ENCODE results near the gene ATP1A3.
A peak's percentile ranks its signal among the peaks of the same experiment; 100 is the strongest.

ATP1A3 gene

DNA sequence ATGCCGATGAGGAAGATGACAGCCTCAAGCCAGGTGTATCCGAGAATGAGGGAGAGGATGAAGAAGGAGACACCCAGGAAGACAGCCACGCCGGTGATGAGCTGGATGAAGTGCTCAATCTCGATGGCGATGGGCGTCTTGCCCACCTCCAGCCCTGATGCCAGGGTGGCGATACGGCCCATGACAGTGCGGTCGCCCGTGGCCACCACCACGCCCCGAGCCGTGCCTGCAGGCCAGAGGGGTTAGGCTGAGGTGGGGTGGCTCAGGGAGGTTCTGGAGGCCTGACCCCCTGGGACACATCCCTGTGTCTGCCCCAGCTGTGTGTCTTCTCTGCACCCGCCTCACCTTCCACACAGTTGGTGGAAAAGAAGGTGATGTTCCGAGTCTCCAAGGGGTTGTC lies 9.1 kb downstream of the ATP1A3 start:
- DNase-seq, result no peak

DNA sequence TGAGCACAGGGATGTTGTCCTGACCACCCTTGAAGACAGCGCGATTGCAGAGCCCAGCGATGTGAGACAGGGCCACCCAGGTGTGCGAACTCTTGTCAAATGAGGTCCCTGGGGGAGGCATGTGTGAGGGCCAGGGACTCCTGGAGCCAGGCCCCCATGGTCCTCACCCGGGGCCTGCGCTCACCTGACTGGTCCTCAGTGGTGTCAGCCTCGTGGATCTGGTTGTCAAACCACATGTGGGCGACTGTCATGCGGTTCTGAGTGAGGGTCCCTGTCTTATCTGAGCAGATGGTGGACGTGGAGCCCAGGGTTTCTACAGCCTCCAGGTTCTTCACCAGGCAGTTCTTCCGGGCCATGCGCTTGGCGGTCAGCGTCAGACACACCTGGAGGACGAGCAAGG lies 12.3 kb downstream of the ATP1A3 start:
- no peak for DNase-seq

DNA sequence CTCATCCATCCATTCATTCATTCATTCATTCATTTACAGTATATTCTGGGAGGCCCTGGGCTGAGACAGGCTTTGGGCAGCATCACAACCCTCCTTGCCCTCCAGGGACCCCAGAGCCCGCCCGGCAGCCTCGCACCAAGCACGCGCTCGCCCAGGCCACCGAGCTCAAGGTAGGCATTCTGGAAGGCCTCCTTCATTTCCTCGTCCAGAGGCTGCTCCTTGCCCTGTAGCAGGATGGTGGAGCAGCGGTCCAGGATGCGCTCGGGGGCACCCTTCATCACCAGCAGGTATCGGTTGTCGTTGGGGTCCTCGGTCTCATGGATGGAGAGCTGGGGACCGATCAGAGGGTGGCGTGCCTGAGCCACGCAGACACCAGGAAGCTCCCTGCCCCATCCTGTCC lies 15.6 kb downstream of the ATP1A3 start:
- no peak for DNase-seq

DNA sequence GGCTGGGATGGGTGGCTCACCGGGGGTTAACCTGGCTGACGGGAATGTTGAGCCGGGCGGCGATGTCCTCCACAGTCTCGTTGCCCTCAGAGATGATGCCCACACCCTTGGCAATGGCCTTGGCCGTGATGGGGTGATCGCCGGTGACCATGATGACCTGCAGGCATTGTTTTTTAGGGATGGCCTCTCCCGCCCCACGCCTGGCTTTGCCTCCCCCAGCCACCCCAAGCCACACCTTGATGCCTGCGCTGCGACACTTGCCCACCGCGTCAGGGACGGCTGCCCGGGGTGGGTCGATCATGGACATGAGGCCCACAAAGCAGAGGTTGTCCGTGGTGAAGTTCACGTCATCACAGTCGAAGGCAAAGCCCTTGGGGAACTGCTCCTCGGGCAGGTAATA lies 16.1 kb downstream of the ATP1A3 start:
- no peak for DNase-seq

DNA sequence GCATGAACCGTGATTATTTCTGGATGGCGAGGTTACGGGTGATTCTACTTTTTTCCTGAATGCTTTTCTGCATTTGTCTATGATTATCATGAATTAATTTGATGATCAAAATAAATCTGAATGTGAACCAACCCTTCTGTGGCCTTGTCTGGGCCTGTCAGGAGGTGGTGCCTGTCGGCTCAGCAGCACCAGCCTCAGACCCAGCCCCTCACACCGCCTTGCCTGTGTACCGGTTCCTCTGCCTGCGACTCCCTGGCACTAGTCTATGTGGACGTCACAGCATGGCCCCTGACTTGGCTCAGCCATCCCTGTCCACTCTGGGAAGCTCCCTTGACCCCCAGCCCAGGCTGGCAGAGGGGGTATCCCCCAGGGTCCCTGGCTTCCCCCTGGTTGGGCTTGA lies 19.4 kb downstream of the ATP1A3 start:
- no peak for DNase-seq

DNA sequence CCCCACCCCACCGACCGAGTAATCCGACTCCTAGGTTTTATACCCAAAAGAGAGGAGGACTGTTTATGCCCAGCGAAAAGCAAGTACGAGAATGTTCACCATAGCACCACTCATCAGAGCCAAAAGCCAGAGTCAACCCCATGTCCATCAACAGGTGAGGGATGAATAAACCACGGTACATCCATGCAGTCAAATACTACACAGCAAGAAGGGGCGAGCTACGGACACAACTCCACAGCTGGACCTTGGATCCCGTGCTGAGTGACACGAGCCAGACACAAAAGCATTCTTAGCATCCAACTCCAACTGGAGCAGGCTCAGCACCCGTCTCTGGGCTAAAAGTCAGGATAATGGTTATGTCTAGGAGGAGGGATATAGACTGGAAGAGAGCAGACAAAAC lies 22.7 kb downstream of the ATP1A3 start:
- no peak for DNase-seq

DNA sequence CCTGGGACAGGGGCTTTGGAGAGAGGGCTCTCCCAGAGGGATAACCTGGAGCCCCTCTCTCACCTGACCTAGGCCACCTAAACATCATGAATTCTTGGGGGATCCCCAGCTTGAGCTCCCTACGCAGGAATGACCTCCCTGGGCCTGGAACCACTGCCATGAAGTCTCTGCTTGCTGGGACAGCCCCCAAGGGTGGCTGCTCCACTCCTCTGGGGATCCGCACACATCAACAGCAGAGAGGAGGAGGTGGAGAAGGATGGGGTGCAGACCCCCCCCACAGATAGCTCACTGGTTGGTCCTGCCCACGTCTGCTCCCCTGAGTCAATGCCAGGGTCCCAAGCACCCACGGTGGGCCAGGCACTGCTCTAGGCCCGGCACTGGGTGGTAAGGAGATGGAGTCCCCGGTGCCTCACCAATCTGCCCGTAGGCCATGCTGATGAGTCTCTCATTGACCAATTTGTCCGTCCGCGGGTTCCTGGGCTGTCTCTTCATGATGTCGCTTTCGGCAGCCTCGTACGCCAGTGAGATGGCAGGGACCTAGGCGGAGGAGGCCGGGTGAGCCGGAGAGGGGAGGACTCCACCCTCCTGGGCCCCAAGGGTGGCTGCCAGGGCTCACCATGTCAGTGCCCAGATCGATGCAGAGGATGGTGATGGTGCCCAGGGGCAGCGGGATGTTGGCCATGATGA lies 24.1 kb downstream of the ATP1A3 start:
- DNase-seq, result no peak

DNA sequence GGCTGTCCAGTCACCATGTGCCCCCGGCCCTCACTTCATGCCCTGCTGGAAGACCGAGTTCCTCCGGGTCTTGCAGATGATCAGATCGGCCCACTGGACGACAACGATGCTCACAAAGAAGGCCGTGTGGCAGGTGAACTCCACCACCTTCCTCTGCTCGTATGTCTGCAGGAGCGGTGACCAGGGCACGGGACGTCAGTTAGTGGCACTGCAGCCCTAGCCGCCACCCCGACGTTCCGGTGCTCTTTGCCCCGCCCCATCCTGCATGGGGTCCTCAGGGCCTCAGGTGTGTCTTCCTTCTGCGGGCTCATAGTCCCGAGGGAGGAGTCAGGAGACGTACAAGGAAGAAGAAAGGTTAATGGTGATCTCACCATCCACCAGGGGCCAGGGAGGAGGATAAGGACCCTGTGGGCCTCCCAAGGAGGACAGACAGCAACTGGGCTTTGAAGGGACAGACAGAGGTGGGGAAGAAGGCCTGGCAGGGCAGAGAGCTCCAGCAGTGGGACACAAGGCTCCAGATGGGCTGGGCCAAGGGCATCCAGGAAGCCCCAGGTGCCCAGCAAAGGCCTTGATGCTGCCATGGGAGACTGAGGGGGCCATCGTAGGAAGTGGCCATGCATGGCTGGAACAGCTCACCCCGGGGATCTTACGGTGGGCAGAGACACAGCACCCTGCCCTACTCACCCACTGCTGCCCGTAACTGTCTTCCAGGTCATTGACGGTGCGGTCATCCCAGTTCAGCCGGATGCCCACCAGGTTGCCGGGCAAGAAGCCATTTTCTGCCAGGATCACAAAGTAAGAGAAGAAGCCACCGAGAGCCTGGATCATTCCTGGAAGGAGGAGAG lies 25.1 kb downstream of the ATP1A3 start:
- no peak for DNase-seq

DNA sequence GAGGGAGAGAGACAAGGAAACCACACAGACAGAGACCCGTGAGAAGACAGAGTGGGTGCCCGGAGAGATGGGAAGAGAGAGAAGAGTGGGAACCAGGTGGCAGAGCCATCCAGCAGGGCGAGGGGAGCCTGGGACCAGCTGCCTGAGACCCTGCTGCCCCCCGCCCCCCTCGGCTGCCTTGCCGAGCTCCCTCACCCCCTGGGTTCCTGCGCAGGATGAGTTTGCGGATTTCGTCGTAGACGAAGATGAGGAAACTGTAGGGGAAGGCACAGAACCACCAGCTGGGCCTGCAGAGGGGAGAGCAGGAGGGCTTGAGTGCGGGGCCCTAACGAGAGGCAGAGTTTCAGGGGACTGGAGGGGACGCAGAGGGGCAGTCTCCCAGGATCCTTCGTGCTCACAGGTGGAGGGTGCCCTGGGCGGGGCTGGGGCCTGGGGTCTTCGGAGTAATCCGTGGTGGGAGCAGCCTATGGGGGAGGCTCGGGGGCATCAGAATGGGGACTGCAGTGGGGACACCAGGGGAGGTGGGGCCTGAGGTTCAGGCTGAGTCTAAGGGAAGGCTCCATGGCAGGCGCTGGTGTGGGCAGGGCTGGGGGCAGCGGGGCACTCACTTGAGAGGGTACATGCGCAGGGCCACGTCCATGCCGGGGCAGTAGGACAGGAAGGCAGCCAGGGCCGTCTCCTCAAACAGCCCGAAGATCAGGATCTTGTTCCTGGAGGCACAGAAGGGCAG lies 26.8 kb downstream of the ATP1A3 start:
- DNase-seq, result no peak

DNA sequence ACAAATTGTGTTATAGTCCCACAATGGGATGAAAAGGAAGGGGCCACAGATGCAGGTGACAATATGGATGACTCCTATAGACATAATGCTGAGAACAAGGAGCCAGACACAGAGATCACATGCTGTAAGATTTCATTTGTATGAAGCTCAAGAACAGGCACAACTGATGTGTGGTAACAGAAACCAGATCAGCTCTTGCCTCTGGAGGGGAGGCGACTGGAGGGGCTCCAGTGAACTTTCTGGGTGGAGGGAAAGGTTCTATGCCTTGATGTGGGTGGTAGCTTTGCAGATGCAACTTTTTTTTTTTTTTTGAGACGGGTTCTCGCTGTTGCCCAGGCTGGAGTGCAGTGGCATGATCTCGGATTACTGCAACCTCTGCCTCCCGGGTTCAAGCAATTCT lies 28.9 kb downstream of the ATP1A3 start:
- DNase-seq, result no peak

DNA sequence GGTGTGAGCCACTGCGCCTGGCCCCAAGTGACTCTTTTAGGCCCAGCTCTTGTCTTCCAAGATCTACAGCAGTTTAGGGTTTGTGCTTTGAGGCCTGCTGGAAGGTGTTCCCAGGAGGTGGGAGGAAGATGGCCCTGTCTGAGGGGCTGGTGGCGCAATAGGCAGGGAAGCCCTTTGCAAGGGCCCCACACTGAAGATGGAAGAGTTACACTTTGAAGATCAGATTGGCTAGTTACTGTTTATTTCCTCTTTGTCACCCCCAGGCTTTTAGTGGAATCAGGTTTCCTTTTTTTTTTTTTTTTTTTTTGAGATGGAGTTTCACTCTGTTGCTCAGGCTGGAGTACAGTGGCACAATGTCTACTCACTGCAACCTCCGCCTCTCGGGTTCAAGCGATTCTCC lies 33.1 kb downstream of the ATP1A3 start:
- DNase-seq, result no peak

DNA sequence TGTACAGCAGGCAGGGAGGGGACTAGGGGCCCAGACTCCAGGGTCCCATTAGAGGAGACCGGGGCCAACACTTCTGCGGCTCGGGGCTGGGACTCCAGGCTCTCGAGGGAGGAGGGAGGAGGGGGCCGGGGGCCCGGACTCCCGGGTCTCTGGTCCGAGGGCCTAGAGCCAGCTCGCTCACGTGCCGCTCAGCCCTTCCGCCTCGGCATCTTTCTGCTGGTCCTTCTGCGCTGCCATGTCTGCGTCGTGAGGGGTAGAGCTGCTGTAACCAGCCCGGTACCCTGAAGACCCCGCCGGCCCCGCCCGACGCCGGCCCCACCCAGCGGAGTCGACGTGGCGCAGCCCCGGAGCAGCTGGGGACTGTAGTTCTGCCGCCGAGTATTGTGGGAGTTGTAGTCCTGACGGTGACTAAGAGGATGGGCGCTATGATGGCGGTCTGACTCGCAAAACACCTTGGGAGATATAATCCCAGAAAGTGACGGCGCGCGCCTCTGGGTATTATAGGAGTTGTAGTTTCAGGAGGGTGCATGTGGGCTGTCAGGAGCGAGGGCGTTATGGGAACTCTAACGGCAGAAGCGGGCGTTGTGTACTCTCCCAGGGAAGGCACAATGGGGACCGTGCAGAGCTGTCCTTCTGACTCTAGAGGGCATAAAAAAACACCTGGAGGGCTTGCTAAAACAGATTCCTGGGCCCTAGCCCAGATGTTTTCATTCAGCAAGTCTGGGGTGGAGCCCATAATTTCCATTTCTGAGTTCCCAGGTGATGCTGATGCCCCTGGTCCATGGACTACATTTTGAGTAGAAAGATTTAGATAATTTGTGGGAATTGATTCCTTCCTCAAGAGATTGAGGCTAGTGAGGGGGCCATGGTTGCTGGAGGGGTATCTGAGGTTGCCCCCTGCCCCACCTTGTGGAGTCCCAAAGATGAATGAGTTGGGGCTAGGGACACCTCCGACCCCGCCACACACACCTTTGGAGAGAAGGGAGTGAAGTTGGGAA lies 34.7 kb downstream of the ATP1A3 start, which contains the start of gene RABAC1:
RABAC1 (minus strand) TSS at position 266 of the 998 bp plus-strand sequence; CDS start at position 237, 29 bp downstream.
- peak; percentile 91 for DNase-seq

DNA sequence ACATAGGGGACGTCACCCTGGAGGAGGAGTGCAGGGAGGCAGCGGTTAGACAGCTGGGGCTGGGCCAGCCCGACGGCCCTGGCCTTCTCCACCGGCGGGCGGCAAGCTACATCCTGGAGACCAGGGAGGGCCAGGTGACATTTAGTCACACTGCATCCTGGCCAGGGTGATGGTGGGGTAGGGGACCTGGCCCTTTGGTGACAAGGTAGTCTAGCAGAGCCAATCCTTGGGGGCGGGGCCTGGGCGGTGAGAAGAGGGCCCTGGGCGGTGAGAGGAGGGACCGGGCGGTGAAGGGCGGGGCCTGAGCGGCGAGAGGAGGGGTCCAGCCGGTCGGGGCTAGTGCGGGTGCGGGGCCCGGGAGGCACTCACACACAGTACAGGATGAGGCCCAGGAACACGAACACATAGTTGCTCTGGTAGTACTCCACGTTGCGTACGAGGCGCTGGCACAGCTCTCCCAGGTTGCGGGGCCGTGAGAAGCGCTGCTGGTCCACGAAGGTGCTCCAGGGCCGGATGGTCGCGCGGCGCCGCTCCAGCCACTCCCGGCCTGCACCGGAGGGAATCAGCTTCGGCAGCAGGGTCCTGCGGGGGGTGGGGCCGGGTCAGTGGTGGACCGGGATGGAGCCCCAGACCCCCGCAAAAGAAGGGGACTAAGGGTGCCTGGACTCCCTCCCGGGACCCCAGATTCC lies 35.5 kb downstream of the ATP1A3 start:
- peak; percentile 84 for DNase-seq

DNA sequence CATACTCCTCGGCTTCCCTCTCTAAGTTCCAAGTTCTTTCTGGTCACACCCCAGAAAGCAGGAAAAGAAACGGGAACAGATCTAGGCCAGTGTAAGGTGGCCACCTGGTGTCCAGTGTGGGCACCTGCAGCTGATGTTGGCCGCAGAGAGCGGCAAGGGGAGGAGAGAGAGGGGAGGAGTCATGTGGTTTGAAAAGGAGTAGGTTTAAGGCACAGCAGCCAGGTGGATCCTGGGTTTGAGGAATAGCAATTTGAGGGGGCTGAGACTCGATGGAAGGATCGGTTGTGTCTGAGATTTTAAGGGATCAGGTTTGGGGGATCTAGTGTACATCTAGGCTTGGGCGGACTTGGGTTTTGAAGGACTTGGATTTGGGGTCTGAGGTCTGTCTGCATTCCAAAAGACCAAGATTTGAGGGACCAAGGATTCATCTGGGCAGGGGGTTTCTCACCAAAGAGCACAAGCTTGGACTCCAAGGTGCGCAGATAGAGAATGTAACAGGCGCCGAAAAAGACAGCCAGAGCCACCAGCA lies 36.1 kb downstream of the ATP1A3 start:
- no peak for DNase-seq

DNA sequence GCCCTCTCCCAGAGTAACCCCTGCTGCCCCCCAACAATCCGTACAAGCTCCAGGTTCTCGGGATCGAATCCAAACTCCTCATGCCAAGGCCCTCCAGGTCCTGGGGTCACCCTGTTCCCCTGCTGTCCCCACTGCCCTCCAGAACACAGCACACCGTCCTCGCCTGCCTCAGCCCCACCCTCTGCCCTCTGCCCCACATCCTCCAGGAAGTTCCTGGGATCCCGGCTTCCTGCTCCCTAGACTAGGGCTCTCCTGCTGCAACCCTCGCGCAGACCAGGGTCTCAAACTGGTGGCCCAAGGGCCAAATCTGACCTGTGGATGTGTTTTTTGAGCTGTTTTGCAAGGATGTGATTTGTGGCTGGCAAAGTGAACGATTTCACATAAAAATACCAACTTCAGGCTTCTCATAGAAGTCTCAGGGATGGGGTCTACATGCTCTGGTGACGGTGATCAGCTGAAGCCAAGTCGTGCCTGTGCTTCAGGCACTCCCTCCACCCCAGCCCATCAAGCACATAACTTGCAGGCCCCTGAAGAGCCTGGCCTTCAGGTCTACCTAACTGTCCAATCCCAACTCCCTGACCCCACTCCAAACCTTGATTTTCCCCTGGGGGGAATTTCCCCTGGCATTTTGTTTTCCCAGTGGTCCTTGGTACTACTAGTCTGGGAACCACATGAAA lies 36.7 kb downstream of the ATP1A3 start:
- DNase-seq, result no peak

DNA sequence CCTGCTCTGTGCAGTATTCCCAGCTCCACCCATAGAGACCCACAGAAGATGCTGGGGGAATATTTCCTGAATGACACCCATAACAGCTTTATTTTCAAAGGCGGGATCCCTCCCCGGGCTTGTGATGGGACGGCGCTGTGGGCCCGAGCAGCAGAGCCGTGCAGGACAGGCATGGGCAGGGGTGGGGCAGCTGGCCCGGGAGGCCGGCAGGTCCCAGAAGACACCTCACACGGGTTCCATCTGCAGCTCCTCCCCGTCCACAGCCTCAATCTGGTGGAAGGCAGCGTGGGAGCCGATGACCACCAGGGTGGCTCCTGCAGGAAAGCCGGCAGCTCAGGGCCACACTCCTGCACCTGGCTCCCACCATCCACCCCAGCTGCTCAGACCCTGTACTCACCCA lies 37.4 kb downstream of the ATP1A3 start:
- DNase-seq, result no peak

DNA sequence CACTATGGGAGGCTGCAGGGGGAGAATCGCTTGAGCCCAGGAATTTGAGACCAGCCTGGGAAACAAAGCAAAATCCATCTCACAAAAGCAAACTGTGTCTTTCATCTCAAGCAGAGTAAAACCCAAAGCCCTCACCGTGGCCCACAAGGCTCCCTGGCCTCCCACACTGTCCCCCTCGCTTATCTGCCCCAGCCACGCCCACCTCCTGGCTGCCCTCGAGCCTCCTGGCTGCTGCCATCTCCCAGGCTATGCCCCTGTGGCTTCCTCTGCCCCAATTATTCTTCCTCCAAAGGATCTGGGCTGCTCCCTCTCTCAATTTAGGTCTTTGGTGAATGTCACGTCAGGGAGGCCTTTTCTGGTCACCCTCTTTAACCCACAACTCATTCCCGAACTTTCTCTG lies 38.5 kb downstream of the ATP1A3 start:
- DNase-seq, result no peak

DNA sequence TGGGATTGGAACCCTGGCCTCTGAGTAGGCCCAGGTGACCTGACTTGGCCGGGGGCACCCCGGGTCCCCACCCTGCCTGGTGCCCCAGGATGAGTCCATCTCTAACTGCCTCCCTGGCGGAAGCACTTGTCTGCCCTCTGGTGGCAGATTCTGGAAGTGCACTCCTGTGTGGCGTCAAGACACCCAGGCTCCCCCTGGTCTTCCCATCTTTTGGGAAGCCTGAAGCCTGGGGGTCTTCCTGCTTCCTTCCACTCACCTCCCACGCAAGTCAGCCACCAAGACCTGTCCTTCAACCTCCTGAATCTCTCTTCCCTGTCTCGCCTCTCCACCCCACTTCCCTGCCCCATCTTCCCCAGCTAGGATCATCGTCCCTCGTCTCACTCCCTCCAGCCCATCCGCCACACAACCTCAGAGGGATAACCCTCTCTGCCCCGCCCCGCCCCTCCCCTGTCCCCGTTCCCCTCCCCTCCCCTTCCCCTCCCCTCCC lies 42.3 kb downstream of the ATP1A3 start:
- DNase-seq, result peak; percentile 95

DNA sequence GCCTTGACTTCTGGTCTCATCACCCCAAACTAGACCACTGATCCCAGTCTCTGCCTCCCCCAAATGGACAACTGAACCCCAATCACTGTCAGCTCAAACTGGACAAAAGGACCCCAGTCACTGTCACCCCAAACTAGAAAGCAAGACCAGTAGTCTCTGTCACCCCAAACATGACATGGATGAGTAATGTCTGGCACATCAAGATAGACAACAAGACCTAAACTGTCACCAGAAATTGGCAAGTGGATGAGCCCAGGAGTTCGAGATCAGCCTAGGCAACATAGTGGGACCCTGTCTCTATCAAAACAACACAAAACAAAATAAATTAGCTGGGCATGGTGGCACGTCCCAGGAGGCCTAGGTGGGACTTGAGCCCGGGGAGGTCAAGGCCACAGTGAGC lies 46.9 kb downstream of the ATP1A3 start:
- no peak for DNase-seq

DNA sequence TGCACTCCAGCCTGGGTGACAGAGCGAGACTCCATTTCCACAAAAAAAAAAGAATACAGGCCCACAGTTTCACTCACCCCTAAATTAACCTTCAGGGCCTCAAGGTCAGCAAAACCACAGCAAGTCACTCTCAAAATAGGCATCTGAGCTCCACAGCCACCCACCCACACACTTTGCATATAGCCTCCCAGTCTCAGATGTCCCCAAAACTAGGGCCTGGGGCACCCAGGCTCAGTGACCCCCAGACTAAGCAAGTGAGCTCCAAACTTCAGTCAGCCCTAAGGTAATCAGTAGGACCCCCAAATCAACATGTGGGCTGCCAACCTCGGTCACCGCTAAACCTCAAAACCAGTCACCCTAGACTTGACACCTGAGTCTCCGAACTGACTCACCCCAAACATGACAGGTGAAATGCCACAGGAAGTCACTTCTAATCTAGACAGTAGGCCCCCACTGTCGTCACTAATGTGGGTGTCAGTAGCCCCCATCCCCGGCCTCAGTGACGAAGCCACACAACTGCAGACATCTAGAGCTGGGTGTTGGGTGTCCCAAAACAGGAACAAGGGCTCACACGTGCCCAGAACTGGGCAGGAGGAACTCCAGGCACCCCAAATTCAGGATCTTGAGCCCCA lies 48.8 kb downstream of the ATP1A3 start:
- peak; percentile 91 for DNase-seq

Measured in activated CD8-positive, alpha-beta memory T cell treated with anti-CD3 and anti-CD28 coated beads, Interleukin-2, amount 50 U/mL, for 4 hours (primary cell).